Measurements from ENCODE around the gene SMIM27.

DNA sequence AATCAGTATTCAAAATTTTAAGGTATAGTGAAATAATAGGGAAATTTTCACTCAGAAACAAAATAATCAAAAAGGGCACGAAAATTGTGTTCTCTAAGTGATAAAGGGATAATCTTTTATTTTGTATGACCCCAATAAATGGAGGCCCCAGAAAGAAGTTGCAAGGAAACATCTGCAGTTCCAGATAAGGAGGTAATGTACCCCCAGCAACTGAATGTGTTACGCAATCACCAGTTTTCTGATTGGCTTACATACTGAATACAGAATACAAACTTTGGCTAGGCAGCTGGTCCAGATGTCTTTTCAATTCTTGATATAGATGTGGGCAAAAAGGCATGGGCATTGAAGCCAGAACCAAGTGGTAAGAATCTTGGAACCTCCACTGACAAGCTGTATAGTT, 2.0 kb downstream of the SMIM27 start:
- TF ChIP-seq, protein P1, sequence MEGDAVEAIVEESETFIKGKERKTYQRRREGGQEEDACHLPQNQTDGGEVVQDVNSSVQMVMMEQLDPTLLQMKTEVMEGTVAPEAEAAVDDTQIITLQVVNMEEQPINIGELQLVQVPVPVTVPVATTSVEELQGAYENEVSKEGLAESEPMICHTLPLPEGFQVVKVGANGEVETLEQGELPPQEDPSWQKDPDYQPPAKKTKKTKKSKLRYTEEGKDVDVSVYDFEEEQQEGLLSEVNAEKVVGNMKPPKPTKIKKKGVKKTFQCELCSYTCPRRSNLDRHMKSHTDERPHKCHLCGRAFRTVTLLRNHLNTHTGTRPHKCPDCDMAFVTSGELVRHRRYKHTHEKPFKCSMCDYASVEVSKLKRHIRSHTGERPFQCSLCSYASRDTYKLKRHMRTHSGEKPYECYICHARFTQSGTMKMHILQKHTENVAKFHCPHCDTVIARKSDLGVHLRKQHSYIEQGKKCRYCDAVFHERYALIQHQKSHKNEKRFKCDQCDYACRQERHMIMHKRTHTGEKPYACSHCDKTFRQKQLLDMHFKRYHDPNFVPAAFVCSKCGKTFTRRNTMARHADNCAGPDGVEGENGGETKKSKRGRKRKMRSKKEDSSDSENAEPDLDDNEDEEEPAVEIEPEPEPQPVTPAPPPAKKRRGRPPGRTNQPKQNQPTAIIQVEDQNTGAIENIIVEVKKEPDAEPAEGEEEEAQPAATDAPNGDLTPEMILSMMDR (IDR thresholded peaks at IDR 0.05; ENCODE audit: low read length): no peak
- TF ChIP-seq EZH2 (IDR thresholded peaks at IDR 0.05; ENCODE audit: borderline replicate concordance, low read length): no peak
